Endothelial cell (in vitro differentiated cells): Measurements from ENCODE around the gene OTOG. TPM values are rescaled to one million over a fixed set of nuclear protein-coding genes. Genes with fewer than 3 reads are reported as not detected.

Source experiments
- DNase-seq: peaks from one replicate; pipeline ENCODE4 v3.0.0; 2021; ENCODE audit warnings: low spot score
- H3K27ac Mint-ChIP-seq: one replicate; pipeline ENCODE4 v1.8.0; 2021; ENCODE audit warnings: mixed read lengths, inconsistent platforms; ENCODE audit not compliant: unreplicated experiment
- H3K27me3 Mint-ChIP-seq: one replicate; pipeline ENCODE4 v1.8.0; 2021; ENCODE audit warnings: mild to moderate bottlenecking, moderate library complexity, mixed read lengths, inconsistent platforms; ENCODE audit not compliant: unreplicated experiment
- H3K36me3 Mint-ChIP-seq: one replicate; pipeline ENCODE4 v1.8.0; 2021; ENCODE audit warnings: mild to moderate bottlenecking, low read depth, mixed read lengths, inconsistent platforms; ENCODE audit not compliant: unreplicated experiment
- H3K4me1 Mint-ChIP-seq: one replicate; pipeline ENCODE4 v1.8.0; 2021; ENCODE audit warnings: mild to moderate bottlenecking, mixed read lengths, inconsistent platforms; ENCODE audit not compliant: unreplicated experiment
- H3K4me3 Mint-ChIP-seq: one replicate; pipeline ENCODE4 v1.8.0; 2021; ENCODE audit warnings: mild to moderate bottlenecking, mixed read lengths, inconsistent platforms; ENCODE audit not compliant: unreplicated experiment
- H3K9me3 Mint-ChIP-seq: one replicate; pipeline ENCODE4 v1.8.0; 2021; ENCODE audit warnings: mixed read lengths, inconsistent platforms; ENCODE audit not compliant: unreplicated experiment
- CTCF ChIP-seq: fragments of 200-600 bp; sonication (generic); IDR thresholded peaks from one replicate; pipeline ENCODE4 v1.5.0; 2021; ENCODE audit warnings: antibody characterized with exemption; ENCODE audit not compliant: unreplicated experiment
- total RNA-seq: library from RNA; stranded (reverse); fragmentation: NEBNext Ultra II Directional; extraction: Animal tissue kit (Norgen Biotek cat#: 25700); gene quantifications from one replicate; pipeline ENCODE4 v1.2.1, GENCODE V29; 2021; ENCODE audit not compliant: unreplicated experiment

The OTOG gene
- total RNA-seq, 1 donor from 2014 or later = 0.13 TPM

- H3K4me3 Mint-ChIP-seq = no peak overlapping the region
These were observed 42.5 kb upstream of the OTOG start for GRCh38 chr11:17504330-17505107.

GRCh38 chr11:17505146-17505545 is 41.9 kb upstream of the OTOG start:
- Mint-ChIP-seq H3K4me1 (peaks cover 4% of the 10 kb centered on the region), H3K4me3 (no peak overlapping the region), H3K27me3 (peaks cover 8% of the 10 kb centered on the region), H3K27ac (no peak overlapping the region), H3K9me3 (no peaks in the 10 kb centered on the region), H3K36me3 (no peaks in the 10 kb centered on the region)
- TF ChIP-seq CTCF = no peak
- DNase-seq = no peak

More at GRCh38 chr11:17504330-17505107, 42.5 kb upstream of the OTOG start:
- H3K4me1 Mint-ChIP-seq = peaks cover 4% of the 10 kb centered on the region
- peak; percentile 84 for TF ChIP-seq CTCF
- no peaks in the 10 kb centered on the region for H3K36me3 Mint-ChIP-seq
- no peaks in the 10 kb centered on the region for H3K9me3 Mint-ChIP-seq
- no peak overlapping the region for H3K27ac Mint-ChIP-seq
- DNase-seq = peak; percentile 89
- peaks cover 9% of the 10 kb centered on the region for H3K27me3 Mint-ChIP-seq

GRCh38 chr11:17506314-17506713 is 40.7 kb upstream of the OTOG start:
- H3K4me3 Mint-ChIP-seq = no peak overlapping the region
- no peaks in the 10 kb centered on the region for H3K36me3 Mint-ChIP-seq
- no peaks in the 10 kb centered on the region for H3K9me3 Mint-ChIP-seq

GRCh38 chr11:17506942-17507341 is 40.1 kb upstream of the OTOG start:
- no peak for DNase-seq
- H3K4me3 Mint-ChIP-seq = no peak overlapping the region
- no peaks in the 10 kb centered on the region for H3K9me3 Mint-ChIP-seq
- H3K27me3 Mint-ChIP-seq = peaks cover 4% of the 10 kb centered on the region
- no peaks in the 10 kb centered on the region for H3K36me3 Mint-ChIP-seq
- peaks cover 6% of the 10 kb centered on the region for H3K4me1 Mint-ChIP-seq
- no peak overlapping the region for H3K27ac Mint-ChIP-seq
- no peak for TF ChIP-seq CTCF

More at GRCh38 chr11:17506314-17506713, 40.7 kb upstream of the OTOG start:
- no peak for TF ChIP-seq CTCF
- Mint-ChIP-seq H3K4me1 (peaks cover 4% of the 10 kb centered on the region), H3K27ac (no peak overlapping the region), H3K27me3 (peaks cover 4% of the 10 kb centered on the region)
- no peak for DNase-seq

GRCh38 chr11:17507773-17508172 is 39.3 kb upstream of the OTOG start:
- H3K27me3 Mint-ChIP-seq = peaks cover 5% of the 10 kb centered on the region
- no peak overlapping the region for H3K27ac Mint-ChIP-seq
- H3K4me1 Mint-ChIP-seq = peaks cover 8% of the 10 kb centered on the region
- TF ChIP-seq CTCF = no peak
- no peak overlapping the region for H3K4me3 Mint-ChIP-seq
- H3K9me3 Mint-ChIP-seq = no peaks in the 10 kb centered on the region
- no peak for DNase-seq
- H3K36me3 Mint-ChIP-seq = no peaks in the 10 kb centered on the region
